Lower leg skin (tissue), 3 donors: Measurements from ENCODE around the gene BCL2.

Experiments
- CTCF ChIP-seq, 3 donors: fragments of 450-650 bp; IDR thresholded peaks; one replicate each; pipeline ENCODE4 v1.5.1; 2016; ENCODE audit warnings: antibody characterized with exemption in 3 of 3, mild to moderate bottlenecking in 3 of 3, moderate library complexity in 2 of 3
- POLR2A ChIP-seq, 2 donors: fragments of 450-650 bp; IDR thresholded peaks; one replicate each; pipeline ENCODE4 v1.6.1; 2016 to 2017; ENCODE audit warnings: antibody characterized with exemption in 2 of 2, mild to moderate bottlenecking in 1 of 2, moderate library complexity in 1 of 2

GRCh38 chr18:63297687-63298399, 21.7 kb downstream of the BCL2 start:
- TF ChIP-seq CTCF (IDR thresholded peaks at IDR 0.05) (no peak), POLR2A (IDR thresholded peaks at IDR 0.05) (no peak)
